Gastroesophageal sphincter (tissue), 3 donors: ENCODE data around the gene ERCC2.

Source experiments
- EP300 ChIP-seq: sonication (generic); formaldehyde crosslinking; IDR thresholded peaks from one replicate; pipeline ENCODE4 v1.6.1; 2017; ENCODE audit warnings: antibody characterized with exemption, mild to moderate bottlenecking
- POLR2A ChIP-seq, 2 donors: fragments of 450-650 bp; IDR thresholded peaks; one replicate each; pipeline ENCODE4 v1.6.1; 2017; ENCODE audit warnings: antibody characterized with exemption in 2 of 2, mild to moderate bottlenecking in 2 of 2, moderate library complexity in 1 of 2
- TF ChIP-seq, protein P1 (sequence below), 4 experiments: fragments of 200-600 bp in 2 of 4; fragments of 450-650 bp in 2 of 4; sonication (generic) in 1 of 4; IDR thresholded peaks; one replicate each; pipeline ENCODE4 v1.5.1; 2017 to 2019; ENCODE audit warnings: antibody characterized with exemption in 4 of 4, mild to moderate bottlenecking in 2 of 4, moderate library complexity in 2 of 4

- TF ChIP-seq, protein P1, sequence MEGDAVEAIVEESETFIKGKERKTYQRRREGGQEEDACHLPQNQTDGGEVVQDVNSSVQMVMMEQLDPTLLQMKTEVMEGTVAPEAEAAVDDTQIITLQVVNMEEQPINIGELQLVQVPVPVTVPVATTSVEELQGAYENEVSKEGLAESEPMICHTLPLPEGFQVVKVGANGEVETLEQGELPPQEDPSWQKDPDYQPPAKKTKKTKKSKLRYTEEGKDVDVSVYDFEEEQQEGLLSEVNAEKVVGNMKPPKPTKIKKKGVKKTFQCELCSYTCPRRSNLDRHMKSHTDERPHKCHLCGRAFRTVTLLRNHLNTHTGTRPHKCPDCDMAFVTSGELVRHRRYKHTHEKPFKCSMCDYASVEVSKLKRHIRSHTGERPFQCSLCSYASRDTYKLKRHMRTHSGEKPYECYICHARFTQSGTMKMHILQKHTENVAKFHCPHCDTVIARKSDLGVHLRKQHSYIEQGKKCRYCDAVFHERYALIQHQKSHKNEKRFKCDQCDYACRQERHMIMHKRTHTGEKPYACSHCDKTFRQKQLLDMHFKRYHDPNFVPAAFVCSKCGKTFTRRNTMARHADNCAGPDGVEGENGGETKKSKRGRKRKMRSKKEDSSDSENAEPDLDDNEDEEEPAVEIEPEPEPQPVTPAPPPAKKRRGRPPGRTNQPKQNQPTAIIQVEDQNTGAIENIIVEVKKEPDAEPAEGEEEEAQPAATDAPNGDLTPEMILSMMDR (IDR thresholded peaks at IDR 0.05) = no peak
- no peak for TF ChIP-seq EP300
- TF ChIP-seq POLR2A (IDR thresholded peaks at IDR 0.05) = no peak
Measured at GRCh38 chr19:45419895-45420294, 49.5 kb upstream of the ERCC2 start.
